Smooth muscle cell (in vitro differentiated cells): ENCODE results near the gene PTPRM. TPM values are rescaled to one million over a fixed set of nuclear protein-coding genes. Genes with fewer than 3 reads are reported as not detected.
A peak's percentile ranks its signal among the peaks of the same experiment; 100 is the strongest.

Experiments used
- DNase-seq: peaks from one replicate; lab custom pipeline; 2025; ENCODE audit not compliant: unreplicated experiment; lab: John Stamatoyannopoulos, UW
- H2AFZ ChIP-seq: fragments of 200-600 bp; sonication (generic); 2 replicates; pipeline ENCODE4 v1.6.0; 2016; ENCODE audit warnings: antibody characterized with exemption, low read depth, mild to moderate bottlenecking
- H3F3A ChIP-seq: fragments of 200-600 bp; sonication (generic); 2 replicates; pipeline ENCODE4 v1.6.0; 2017; ENCODE audit warnings: antibody characterized with exemption, low read depth
- H3K27ac ChIP-seq: fragments of 200-600 bp; sonication (generic); 2 replicates; pipeline ENCODE4 v1.5.1; 2016; ENCODE audit warnings: low read depth, mild to moderate bottlenecking
- H3K27me3 ChIP-seq: fragments of 200-600 bp; sonication (generic); 2 replicates; pipeline ENCODE4 v1.6.1; 2016; ENCODE audit warnings: low read depth, mild to moderate bottlenecking
- H3K36me3 ChIP-seq: fragments of 200-600 bp; sonication (generic); 2 replicates; pipeline ENCODE4 v1.5.1; 2016; ENCODE audit warnings: low read depth
- H3K4me1 ChIP-seq: fragments of 200-600 bp; sonication (generic); 2 replicates; pipeline ENCODE4 v1.5.1; 2016; ENCODE audit warnings: low read depth
- H3K4me2 ChIP-seq: fragments of 200-600 bp; sonication (generic); 2 replicates; pipeline ENCODE4 v1.6.0; 2016; ENCODE audit warnings: mild to moderate bottlenecking
- H3K4me3 ChIP-seq: fragments of 200-600 bp; sonication (generic); 2 replicates; pipeline ENCODE4 v1.5.1; 2016; ENCODE audit warnings: mild to moderate bottlenecking
- H3K79me2 ChIP-seq: fragments of 200-600 bp; sonication (generic); 2 replicates; pipeline ENCODE4 v1.6.0; 2016; ENCODE audit warnings: low read depth, mild to moderate bottlenecking
- H3K9ac ChIP-seq: fragments of 200-600 bp; sonication (generic); 2 replicates; pipeline ENCODE4 v1.6.0; 2016; ENCODE audit warnings: low read depth
- H3K9me3 ChIP-seq: fragments of 200-600 bp; sonication (generic); replicated peaks from 2 replicates; pipeline ENCODE4 v1.5.1; 2016; ENCODE audit warnings: low read depth
- H4K20me1 ChIP-seq: fragments of 200-600 bp; sonication (generic); 2 replicates; pipeline ENCODE4 v1.6.0; 2016; ENCODE audit warnings: low read depth
- CTCF ChIP-seq: fragments of 200-600 bp; sonication (generic); IDR thresholded peaks from 2 replicates; pipeline ENCODE4 v1.5.1; 2017; ENCODE audit warnings: borderline replicate concordance, mild to moderate bottlenecking, antibody characterized with exemption; ENCODE audit not compliant: insufficient read depth, poor library complexity, severe bottlenecking
- WGBS: methylation state at CpG from one replicate; pipeline ENCODE4 v1.1.7; 2016; ENCODE audit warnings: low lambda C conversion rate; 5-methylcytosine and 5-hydroxymethylcytosine counted together
- polyA plus RNA-seq: library from polyadenylated mRNA; unstranded; fragments of >200 nt; fragmentation: Nextera tagmentation; extraction: Ambion mirVana; gene quantifications from 2 replicates; pipeline ENCODE4 v1.2.1, GENCODE V29; 2016
- total RNA-seq: library from RNA; depleted of rRNA; stranded (reverse); fragments of >200 nt; gene quantifications from 2 replicates; pipeline ENCODE4 v1.2.3, GENCODE V29; 2014

Gene PTPRM
- total and polyA plus RNA-seq, 2 experiments from 2014 or later = 57.5 to 115 TPM

GRCh38 chr18:7760967-7761948 lies 194.1 kb downstream of the PTPRM start:
- no peak overlapping the region for H3K9ac ChIP-seq

GRCh38 chr18:7764405-7764804 lies 197.3 kb downstream of the PTPRM start:
- Histone ChIP-seq H3F3A (peaks cover 2% of the 10 kb centered on the region), H2AFZ (no peak overlapping the region), H3K9me3 (no peaks in the 10 kb centered on the region), H3K4me3 (no peak overlapping the region), H3K9ac (no peak overlapping the region), H3K27me3 (no peaks in the 10 kb centered on the region), H3K4me1 (no peaks in the 10 kb centered on the region), H3K4me2 (no peak overlapping the region), H3K27ac (no peak overlapping the region), H4K20me1 (peaks cover 90% of the 10 kb centered on the region), H3K79me2 (peaks cover 74% of the 10 kb centered on the region), H3K36me3 (no peaks in the 10 kb centered on the region)
- no peak for TF ChIP-seq CTCF
- no peak for DNase-seq
- 56% methylated on average over 2 of the region's 2 CpGs for WGBS

More at GRCh38 chr18:7760967-7761948, 194.1 kb downstream of the PTPRM start:
- no peaks in the 10 kb centered on the region for H3K9me3 ChIP-seq
- no peaks in the 10 kb centered on the region for H3K36me3 ChIP-seq
- H3K27ac ChIP-seq = peak overlapping the region; percentile 44
- peak overlapping the region; percentile 69 for H3K4me2 ChIP-seq
- no peak for TF ChIP-seq CTCF
- no peaks in the 10 kb centered on the region for H3K27me3 ChIP-seq
- peak overlapping the region; percentile 7 for H3K4me3 ChIP-seq
- H2AFZ ChIP-seq = no peak overlapping the region
- no peaks in the 10 kb centered on the region for H3K4me1 ChIP-seq
- H4K20me1 ChIP-seq = peaks cover 95% of the 10 kb centered on the region
- WGBS = 52% methylated on average over 6 of the region's 6 CpGs
- H3K79me2 ChIP-seq = peaks cover 51% of the 10 kb centered on the region
- no peak for DNase-seq
- peaks cover 2% of the 10 kb centered on the region for H3F3A ChIP-seq

- Histone ChIP-seq H3K79me2 (peaks cover 69% of the 10 kb centered on the region), H3K9ac (no peak overlapping the region), H3F3A (peaks cover 8% of the 10 kb centered on the region), H3K36me3 (no peaks in the 10 kb centered on the region), H3K4me2 (no peak overlapping the region), H3K9me3 (no peaks in the 10 kb centered on the region), H3K4me3 (no peak overlapping the region), H2AFZ (no peak overlapping the region), H3K27me3 (no peaks in the 10 kb centered on the region), H3K27ac (no peak overlapping the region), H3K4me1 (peaks cover 7% of the 10 kb centered on the region), H4K20me1 (peaks cover 93% of the 10 kb centered on the region)
- 91% methylated on average over 4 of the region's 4 CpGs for WGBS
- no peak for DNase-seq
- no peak for TF ChIP-seq CTCF
Measured at GRCh38 chr18:7766346-7766745, 199.2 kb downstream of the PTPRM start.
